Astrocyte of the cerebellum (primary cell): Measurements from ENCODE around the gene DNMBP.
"Not testable (repeated sequence)": the region's sequence is repeated elsewhere in the genome, so short reads cannot be mapped to it uniquely, and the experiment has no call there.

ENCODE experiments used
- DNase-seq: peaks from one replicate; pipeline ENCODE4 v3.0.0-alpha.2; 2011; ENCODE audit warnings: low read depth
- H3K4me3 ChIP-seq: 2 replicates; pipeline ENCODE4 v1.5.1; 2011; ENCODE audit warnings: mild to moderate bottlenecking, low read depth, low read length, moderate library complexity
- CTCF ChIP-seq: IDR thresholded peaks from 2 replicates; pipeline ENCODE4 v1.5.1; 2012; ENCODE audit warnings: low read length, low read depth, moderate library complexity, mild to moderate bottlenecking; ENCODE audit errors: missing control alignments
- in situ Hi-C: cut with HindIII; loops from 2 replicates; pipeline ENCODE4 v1.10.0; 2017; ENCODE audit warnings: low sequenced_read_pairs

Gene DNMBP

GRCh38 chr10:100020142-100020885 lies 10.6 kb upstream of the DNMBP start:
- no peak for TF ChIP-seq CTCF
- H3K4me3 ChIP-seq, result no peak overlapping the region
- no peak for DNase-seq
- in situ Hi-C loops, result no loop called here

GRCh38 chr10:100019787-100020141 lies 10.0 kb upstream of the DNMBP start:
- in situ Hi-C loops, result no loop called here
- H3K4me3 ChIP-seq, result no peak overlapping the region
- peak; percentile 36 for TF ChIP-seq CTCF
- no peak for DNase-seq

GRCh38 chr10:100014071-100014762 lies 4.5 kb upstream of the DNMBP start:
- in situ Hi-C loops, result no loop called here
- TF ChIP-seq CTCF, result no peak
- DNase-seq, result no peak
- H3K4me3 ChIP-seq, result no peak overlapping the region

- no peak for TF ChIP-seq CTCF
- H3K4me3 ChIP-seq, result no peak overlapping the region
- DNase-seq, result no peak
- in situ Hi-C loops, result no loop called here
Observed at GRCh38 chr10:100013621-100014020, 3.9 kb upstream of the DNMBP start.

GRCh38 chr10:100011906-100012305 lies 2.2 kb upstream of the DNMBP start:
- H3K4me3 ChIP-seq, in situ Hi-C loops, DNase-seq: not testable (repeated sequence)

- no peak for DNase-seq
- TF ChIP-seq CTCF, result peak; percentile 56
- peak overlapping the region; percentile 88 for H3K4me3 ChIP-seq
- in situ Hi-C loops, result no loop called here
Observed at GRCh38 chr10:100009283-100009792, 409 bp downstream of the DNMBP start.

- no peak for DNase-seq
- no peak for TF ChIP-seq CTCF
- H3K4me3 ChIP-seq, result peak overlapping the region; percentile 88
- in situ Hi-C loops, result no loop called here
Observed at GRCh38 chr10:100008708-100009282, 952 bp downstream of the DNMBP start.
